NB4 (cell line): ENCODE data around the gene IFNA17.
A peak's percentile ranks its signal among the peaks of the same experiment; 100 is the strongest.
"Not testable (repeated sequence)": the region's sequence is repeated elsewhere in the genome, so short reads cannot be mapped to it uniquely, and the experiment has no call there.

Source experiments
- DNase-seq: peaks from one replicate; pipeline ENCODE4 v3.0.0; 2010; ENCODE audit warnings: low read depth
- H3K4me3 ChIP-seq: one replicate; pipeline ENCODE4 v1.5.1; 2011; ENCODE audit warnings: mild to moderate bottlenecking, low read depth, low read length, moderate library complexity
- CTCF ChIP-seq: IDR thresholded peaks from one replicate; pipeline ENCODE4 v1.5.1; 2012; ENCODE audit warnings: low read depth, low read length
- MAX ChIP-seq: IDR thresholded peaks from 2 replicates; pipeline ENCODE4 v1.6.1; 2011; ENCODE audit warnings: low read depth, low read length
- MYC ChIP-seq: IDR thresholded peaks from 2 replicates; pipeline ENCODE4 v1.6.1; 2011; ENCODE audit warnings: low read depth, low read length
- POLR2A ChIP-seq: IDR thresholded peaks from 2 replicates; pipeline ENCODE4 v1.6.1; 2011; ENCODE audit warnings: mild to moderate bottlenecking; ENCODE audit not compliant: insufficient read length; ENCODE audit errors: extremely low read depth

IFNA17 gene

DNA sequence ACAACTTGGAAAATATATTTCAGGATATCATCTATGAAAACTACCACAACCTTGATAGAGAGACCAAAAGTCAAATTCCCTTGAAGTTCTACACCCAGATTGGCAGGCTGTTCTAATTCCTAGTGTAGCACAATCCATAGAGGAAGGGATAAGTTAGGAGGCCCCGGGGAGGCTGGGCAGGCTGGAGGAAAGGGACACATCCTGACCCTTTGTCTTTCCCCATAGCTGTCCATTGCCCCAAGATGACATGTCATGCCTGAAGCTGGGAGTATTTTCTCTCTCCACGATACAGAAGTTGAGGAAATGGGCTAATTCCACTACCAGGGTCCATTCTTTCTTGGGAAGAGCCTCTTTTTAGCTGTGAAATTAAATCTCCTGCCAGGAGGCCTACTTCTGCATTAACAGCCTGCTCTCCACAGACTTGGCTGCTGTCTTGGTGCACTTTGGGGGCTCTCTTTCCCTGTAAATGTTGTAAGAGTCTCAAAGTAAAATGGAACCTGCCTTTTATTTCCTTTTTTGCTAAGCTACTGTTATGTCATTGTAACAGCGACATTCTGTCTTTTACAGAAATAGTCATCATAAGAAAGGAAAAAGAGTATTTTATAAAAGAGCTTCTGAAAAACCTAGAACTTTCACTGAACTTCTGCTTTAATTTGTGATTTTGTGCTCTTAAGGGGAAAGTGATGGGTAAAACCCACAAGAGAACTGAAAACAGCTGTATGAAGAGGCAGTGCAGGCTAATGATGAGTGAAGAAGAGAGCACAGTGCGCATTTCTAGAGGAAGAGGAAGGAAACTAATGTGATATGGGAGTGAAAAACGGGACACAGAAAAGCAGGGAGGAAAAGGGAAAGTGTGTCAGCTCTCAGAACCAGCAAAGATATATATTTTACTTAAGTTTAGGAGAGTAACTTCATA, 14.4 kb downstream of the IFNA17 start:
- peak; percentile 65 for DNase-seq
- peak; percentile 84 for TF ChIP-seq CTCF
- H3K4me3 ChIP-seq, result not testable (repeated sequence)

DNA sequence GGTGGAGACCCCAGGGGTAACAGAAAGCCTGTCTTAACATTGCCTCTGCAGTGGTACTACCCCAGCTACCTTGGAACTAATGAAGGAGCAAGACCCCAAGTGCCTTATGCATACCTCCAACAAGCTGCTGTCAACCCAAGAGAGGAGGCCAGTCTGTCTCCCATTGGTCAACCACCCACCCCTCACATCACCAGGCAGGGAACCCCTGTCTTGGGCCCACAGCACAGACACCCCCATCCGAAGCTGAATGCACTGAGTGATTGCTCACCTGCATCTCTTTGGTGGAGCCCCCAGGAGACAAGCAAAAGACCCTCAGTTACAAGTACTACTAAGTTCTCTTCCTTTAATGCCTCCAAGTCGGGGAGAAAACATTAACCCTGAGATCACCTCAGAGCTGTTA, 15.9 kb downstream of the IFNA17 start:
- not testable (repeated sequence) for DNase-seq

GRCh38 chr9:21210782-21211181, 17.2 kb downstream of the IFNA17 start:
- not testable (repeated sequence) for H3K4me3 ChIP-seq, DNase-seq

More for the DNA sequence above, 15.9 kb downstream of the IFNA17 start:
- H3K4me3 ChIP-seq, result not testable (repeated sequence)

DNA sequence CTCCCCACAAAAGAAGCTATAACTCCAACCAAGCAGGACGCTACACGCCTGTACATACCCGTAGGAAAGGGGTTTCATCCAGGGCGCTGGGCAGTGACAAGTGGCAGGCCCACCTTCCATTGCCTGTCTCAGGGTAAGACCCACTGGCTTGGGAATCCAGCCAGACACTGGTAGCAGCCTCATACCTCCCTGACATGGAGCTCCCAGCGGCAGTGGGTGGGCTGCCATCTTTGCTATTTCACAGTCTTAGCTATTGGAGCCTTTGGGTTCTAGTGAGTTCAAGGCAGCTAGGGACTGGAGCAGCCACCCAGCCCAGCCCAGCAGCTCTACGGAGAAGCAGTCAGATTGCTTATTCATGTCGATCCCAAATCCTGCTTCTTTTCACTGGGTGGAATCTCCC, 17.7 kb downstream of the IFNA17 start:
- H3K4me3 ChIP-seq, result no peak overlapping the region
- TF ChIP-seq CTCF (no peak), MYC (no peak), POLR2A (no peak)
- no peak for DNase-seq

GRCh38 chr9:21207043-21207442, 21.0 kb downstream of the IFNA17 start, which contains the start of gene IFNA10:
TSS of gene IFNA10 (minus strand) at chr9:21207143. CDS start at chr9:21207097, 46 bp downstream.
- H3K4me3 ChIP-seq, DNase-seq: not testable (repeated sequence)

DNA sequence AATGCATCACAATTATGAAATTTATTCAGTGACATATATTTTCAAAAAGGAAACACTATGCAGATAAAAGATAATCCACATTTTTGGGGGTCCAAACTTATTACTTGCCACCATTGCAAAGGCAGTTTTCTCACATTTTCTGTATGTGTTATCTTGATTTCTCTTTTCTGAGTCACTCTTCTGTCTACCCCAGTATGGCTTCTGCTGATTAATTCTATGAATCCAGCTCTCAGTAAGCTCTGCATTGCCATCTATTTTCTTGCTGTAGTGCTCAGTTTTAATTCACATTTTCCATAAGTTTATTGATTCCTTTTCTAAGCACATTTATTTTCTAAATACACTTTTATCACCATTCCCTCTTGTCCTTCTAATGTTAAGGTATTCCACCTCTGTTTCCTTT, 22.8 kb downstream of the IFNA17 start:
- no peak for DNase-seq
- TF ChIP-seq MAX, result no peak
- TF ChIP-seq CTCF, result no peak
- no peak for TF ChIP-seq MYC
- no peak for TF ChIP-seq POLR2A
- H3K4me3 ChIP-seq, result no peak overlapping the region

DNA sequence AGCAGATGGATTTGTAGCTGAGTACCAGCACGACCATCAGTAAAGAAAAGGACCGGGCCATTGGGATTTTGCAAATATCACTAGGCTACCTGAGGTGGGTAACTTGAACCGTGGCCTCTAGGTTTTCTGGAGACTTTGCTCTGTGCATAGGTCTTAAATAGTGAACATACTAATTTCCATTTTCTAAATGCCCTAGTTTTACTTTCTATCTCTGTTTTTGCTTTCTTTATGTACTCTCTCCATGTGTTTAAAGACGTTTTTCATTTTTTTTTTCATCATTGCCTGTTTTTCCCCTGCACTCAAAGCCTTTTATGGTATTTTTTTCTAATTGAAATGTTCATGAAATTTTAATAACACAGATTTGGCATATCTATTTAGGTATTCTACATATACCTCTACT, 25.9 kb downstream of the IFNA17 start, which contains the start of gene IFNA7:
Gene IFNA7, minus strand, starts transcription at position 101 of the 400 bp plus-strand sequence. Its CDS starts 40 bp downstream, at position 61.
- H3K4me3 ChIP-seq, DNase-seq: not testable (repeated sequence)

GRCh38 chr9:21194867-21195776, 32.9 kb downstream of the IFNA17 start:
- H3K4me3 ChIP-seq, result not testable (repeated sequence)
- DNase-seq, result peak; percentile 65
- TF ChIP-seq CTCF, result peak; percentile 85

- H3K4me3 ChIP-seq, DNase-seq: not testable (repeated sequence)
Observed at GRCh38 chr9:21187487-21187886, 40.5 kb downstream of the IFNA17 start, which contains the start of gene IFNA4. TSS of gene IFNA4 (minus strand) at chr9:21187587. CDS start at chr9:21187531, 56 bp downstream.
